ENCODE measurements around the gene FXR1.
"Not testable (repeated sequence)": the region's sequence is repeated elsewhere in the genome, so short reads cannot be mapped to it uniquely, and the experiment has no call there.

The FXR1 gene

GRCh38 chr3:180912304-180913296 is at the start of gene FXR1:
FXR1 (plus strand) TSS chr3:180912670; CDS start chr3:180912686, 16 bp downstream.
- DNase-seq (ENCODE audit: low read depth, low spot score): peak; percentile 86

- no peak for DNase-seq (ENCODE audit: low read depth, low spot score)
Measured at GRCh38 chr3:180870008-180870699, 42.3 kb upstream of the FXR1 start.

GRCh38 chr3:180871901-180872300 is 40.6 kb upstream of the FXR1 start:
- DNase-seq (ENCODE audit: low read depth, low spot score): no peak

GRCh38 chr3:180872430-180872829 is 40.0 kb upstream of the FXR1 start:
- not testable (repeated sequence) for DNase-seq (ENCODE audit: low read depth, low spot score)

- DNase-seq (ENCODE audit: low read depth, low spot score): no peak
Measured at GRCh38 chr3:180875124-180875698, 37.3 kb upstream of the FXR1 start.

- no peak for DNase-seq (ENCODE audit: low read depth, low spot score)
Measured at GRCh38 chr3:180881065-180881801, 31.2 kb upstream of the FXR1 start.

- no peak for DNase-seq (ENCODE audit: low read depth, low spot score)
Measured at GRCh38 chr3:180882115-180882514, 30.4 kb upstream of the FXR1 start.

GRCh38 chr3:180888992-180889560 is 23.4 kb upstream of the FXR1 start:
- no peak for DNase-seq (ENCODE audit: low read depth, low spot score)

GRCh38 chr3:180898572-180898971 is 13.9 kb upstream of the FXR1 start:
- no peak for DNase-seq (ENCODE audit: low read depth, low spot score)

- DNase-seq (ENCODE audit: low read depth, low spot score): no peak
Measured at GRCh38 chr3:180909369-180910127, 2.9 kb upstream of the FXR1 start.

- DNase-seq (ENCODE audit: low read depth, low spot score): no peak
Measured at GRCh38 chr3:180910823-180911222, 1.6 kb upstream of the FXR1 start.

- no peak for DNase-seq (ENCODE audit: low read depth, low spot score)
Measured at GRCh38 chr3:180911876-180912303, 580 bp upstream of the FXR1 start.

GRCh38 chr3:180913581-180914404 is 1.3 kb downstream of the FXR1 start:
- DNase-seq (ENCODE audit: low read depth, low spot score): no peak

- DNase-seq (ENCODE audit: low read depth, low spot score): no peak
Measured at GRCh38 chr3:180918542-180918941, 6.1 kb downstream of the FXR1 start.

- DNase-seq (ENCODE audit: low read depth, low spot score): no peak
Measured at GRCh38 chr3:180922242-180922641, 9.8 kb downstream of the FXR1 start.

- no peak for DNase-seq (ENCODE audit: low read depth, low spot score)
Measured at GRCh38 chr3:180923561-180923960, 11.1 kb downstream of the FXR1 start.

- DNase-seq (ENCODE audit: low read depth, low spot score): no peak
Measured at GRCh38 chr3:180926526-180926925, 14.1 kb downstream of the FXR1 start.

GRCh38 chr3:180929376-180929775 is 16.9 kb downstream of the FXR1 start:
- no peak for DNase-seq (ENCODE audit: low read depth, low spot score)

GRCh38 chr3:180930526-180930925 is 18.1 kb downstream of the FXR1 start:
- DNase-seq (ENCODE audit: low read depth, low spot score): no peak

- DNase-seq (ENCODE audit: low read depth, low spot score): no peak
Measured at GRCh38 chr3:180932819-180933218, 20.3 kb downstream of the FXR1 start.

Data from iPS DF 19.7 (cell line).